H9 (cell line): ENCODE measurements around the gene ADRB1. TPM values are rescaled to one million over a fixed set of nuclear protein-coding genes. Genes with fewer than 3 reads are reported as not detected.

Experiments used
- DNase-seq: peaks from one replicate; pipeline ENCODE4 v3.0.0-alpha.2; 2017
- H2AFZ ChIP-seq: one replicate; pipeline ENCODE4 v1.6.1; 2013; ENCODE audit warnings: mild to moderate bottlenecking, low read length, control low read depth, moderate library complexity
- H2AK5ac ChIP-seq: 2 replicates; pipeline ENCODE4 v1.6.1; 2013; ENCODE audit warnings: low read length, control low read depth, mixed read lengths; ENCODE audit not compliant: insufficient read length
- H2BK120ac ChIP-seq: one replicate; pipeline ENCODE4 v1.6.1; 2013; ENCODE audit warnings: low read depth, mild to moderate bottlenecking, low read length, control low read depth, inconsistent platforms; ENCODE audit not compliant: poor library complexity, severe bottlenecking
- H2BK12ac ChIP-seq: 2 replicates; pipeline ENCODE4 v1.6.1; 2013; ENCODE audit warnings: low read length, control low read depth, mixed read lengths, low read depth; ENCODE audit not compliant: insufficient read length
- H2BK15ac ChIP-seq: 2 replicates; pipeline ENCODE4 v1.6.1; 2013; ENCODE audit warnings: low read depth, low read length, control low read depth
- H2BK20ac ChIP-seq: one replicate; pipeline ENCODE4 v1.6.1; 2013; ENCODE audit warnings: low read depth, mild to moderate bottlenecking, low read length, control low read depth, inconsistent platforms; ENCODE audit not compliant: poor library complexity, severe bottlenecking
- H2BK5ac ChIP-seq: 2 replicates; pipeline ENCODE4 v1.6.1; 2013; ENCODE audit warnings: low read length, control low read depth, mixed read lengths; ENCODE audit not compliant: insufficient read length
- H3K14ac ChIP-seq: 2 replicates; pipeline ENCODE4 v1.6.1; 2013; ENCODE audit warnings: low read length, control low read depth; ENCODE audit not compliant: insufficient read depth
- H3K18ac ChIP-seq: 2 replicates; pipeline ENCODE4 v1.6.1; 2013; ENCODE audit warnings: low read depth, mild to moderate bottlenecking, mixed read lengths, low read length, control low read depth; ENCODE audit not compliant: insufficient read length
- H3K23ac ChIP-seq: 2 replicates; pipeline ENCODE4 v1.6.1; 2013; ENCODE audit warnings: low read length, control low read depth, mixed read lengths, low read depth; ENCODE audit not compliant: insufficient read length
- H3K23me2 ChIP-seq: 2 replicates; pipeline ENCODE4 v1.6.1; 2013; ENCODE audit warnings: low read depth, mild to moderate bottlenecking, mixed read lengths, low read length, control low read depth; ENCODE audit not compliant: insufficient read length, poor library complexity, severe bottlenecking
- H3K27ac ChIP-seq: 2 replicates; pipeline ENCODE4 v1.5.1; 2013; ENCODE audit warnings: low read length, control low read depth, mixed read lengths, low read depth; ENCODE audit not compliant: insufficient read length
- H3K27me3 ChIP-seq: 2 replicates; pipeline ENCODE4 v1.6.1; 2013; ENCODE audit warnings: low read length, control low read depth, inconsistent platforms; ENCODE audit not compliant: insufficient read depth
- H3K4ac ChIP-seq: 2 replicates; pipeline ENCODE4 v1.6.1; 2013; ENCODE audit warnings: low read depth, mild to moderate bottlenecking, control low read depth, inconsistent platforms, low read length, moderate library complexity
- H3K4me1 ChIP-seq: 2 replicates; pipeline ENCODE4 v1.6.1; 2013; ENCODE audit warnings: low read length, control low read depth, inconsistent platforms; ENCODE audit not compliant: insufficient read depth
- H3K4me2 ChIP-seq: 2 replicates; pipeline ENCODE4 v1.6.1; 2013; ENCODE audit warnings: low read length, control low read depth, mixed read lengths; ENCODE audit not compliant: insufficient read length, insufficient read depth
- H3K56ac ChIP-seq: 2 replicates; pipeline ENCODE4 v1.6.1; 2013; ENCODE audit warnings: low read depth, mild to moderate bottlenecking, mixed read lengths, low read length, control low read depth; ENCODE audit not compliant: insufficient read length
- H3K79me1 ChIP-seq: 2 replicates; pipeline ENCODE4 v1.6.1; 2013; ENCODE audit warnings: low read depth, mild to moderate bottlenecking, moderate library complexity, low read length, control low read depth, inconsistent platforms; ENCODE audit not compliant: insufficient read depth, poor library complexity, severe bottlenecking
- H3K79me2 ChIP-seq: 2 replicates; pipeline ENCODE4 v1.6.1; 2013; ENCODE audit warnings: low read length, control low read depth, inconsistent platforms; ENCODE audit not compliant: insufficient read depth
- H3K9ac ChIP-seq: 2 replicates; pipeline ENCODE4 v1.6.1; 2013; ENCODE audit warnings: low read length, control low read depth, mixed read lengths; ENCODE audit not compliant: insufficient read length; ENCODE audit errors: extremely low read depth
- H3K9me3 ChIP-seq: one replicate; pipeline ENCODE4 v1.6.1; 2013; ENCODE audit warnings: low read depth, low read length, inconsistent platforms; ENCODE audit not compliant: control insufficient read depth
- H3T11ph ChIP-seq: one replicate; pipeline ENCODE4 v1.6.1; 2013; ENCODE audit warnings: mild to moderate bottlenecking, low read length, control low read depth, inconsistent platforms
- H4K20me1 ChIP-seq: one replicate; pipeline ENCODE4 v1.6.1; 2013; ENCODE audit not compliant: control insufficient read depth, insufficient read length, insufficient read depth
- H4K5ac ChIP-seq: 2 replicates; pipeline ENCODE4 v1.6.1; 2013; ENCODE audit warnings: low read depth, mild to moderate bottlenecking, mixed read lengths, low read length, control low read depth; ENCODE audit not compliant: insufficient read length
- H4K8ac ChIP-seq: replicated peaks from 2 replicates; pipeline ENCODE4 v1.6.1; 2013; ENCODE audit warnings: low read length, control low read depth, mixed read lengths, low read depth; ENCODE audit not compliant: insufficient read length
- H4K91ac ChIP-seq: 2 replicates; pipeline ENCODE4 v1.6.1; 2013; ENCODE audit warnings: low read depth, mild to moderate bottlenecking, moderate library complexity, mixed read lengths, low read length, control low read depth; ENCODE audit not compliant: insufficient read length
- H3K27ac Mint-ChIP-seq, 3 experiments: 2 replicates in 2 of 3; 3 replicates in 1 of 3; pipeline ENCODE4 v1.8.0; 2020 to 2021; ENCODE audit warnings: mixed read lengths in 3 of 3, mild to moderate bottlenecking in 1 of 3, moderate library complexity in 1 of 3
- H3K27me3 Mint-ChIP-seq: 2 replicates; pipeline ENCODE4 v1.8.0; 2021; ENCODE audit warnings: low read depth, mild to moderate bottlenecking, moderate library complexity, mixed read lengths
- H3K36me3 Mint-ChIP-seq, 3 experiments: 2 replicates in 2 of 3; 3 replicates in 1 of 3; pipeline ENCODE4 v1.8.0; 2020 to 2021; ENCODE audit warnings: low read depth in 3 of 3, mixed read lengths in 3 of 3; ENCODE audit not compliant: insufficient read depth in 1 of 3
- H3K4me1 Mint-ChIP-seq, 2 experiments: 2 replicates each; pipeline ENCODE4 v1.8.0; 2020; ENCODE audit warnings: mixed read lengths in 2 of 2
- H3K4me3 Mint-ChIP-seq, 2 experiments: 2 replicates in 1 of 2; 3 replicates in 1 of 2; pipeline ENCODE4 v1.8.0; 2020 to 2021; ENCODE audit warnings: mild to moderate bottlenecking in 2 of 2, mixed read lengths in 2 of 2, moderate library complexity in 1 of 2
- H3K9me3 Mint-ChIP-seq, 2 experiments: 2 replicates in 1 of 2; 3 replicates in 1 of 2; pipeline ENCODE4 v1.8.0; 2020; ENCODE audit warnings: mild to moderate bottlenecking in 2 of 2, mixed read lengths in 2 of 2, moderate library complexity in 1 of 2
- WGBS: extraction: QIAGEN DNeasy Blood & Tissue Kit; methylation state at CpG from one replicate; pipeline ENCODE4 v1.1.7; 2013; ENCODE audit warnings: missing lambda C conversion rate, low lambda C conversion rate, mixed read lengths; ENCODE audit not compliant: insufficient read length; ENCODE audit errors: extremely low coverage; 5-methylcytosine and 5-hydroxymethylcytosine counted together
- total RNA-seq: library from RNA; stranded (reverse); gene quantifications from 2 replicates; pipeline ENCODE4 v1.2.1, GENCODE V29; 2021
- TF ChIP-seq, protein P1 (sequence below): fragments of 200-600 bp; sonication (generic); conservative IDR thresholded peaks from 3 replicates; pipeline ENCODE4 v1.8.0; 2021; ENCODE audit warnings: antibody characterized with exemption, mild to moderate bottlenecking

Gene ADRB1
- total RNA-seq, 1 experiment from 2014 or later, result 0.13 TPM

GRCh38 chr10:114061789-114062188 lies 18.1 kb downstream of the ADRB1 start:
- H2BK12ac ChIP-seq, result no peak overlapping the region
- Mint-ChIP-seq H3K4me3 (no peak overlapping the region), H3K4me1 (peaks cover 11 to 18% of the 10 kb centered on the region in 2 experiments), H3K27me3 (peaks cover 8% of the 10 kb centered on the region), H3K36me3 (no peaks in the 10 kb centered on the region), H3K27ac (no peak overlapping the region), H3K9me3 (no peaks in the 10 kb centered on the region)
- no peak overlapping the region for H4K91ac ChIP-seq
- no peaks in the 10 kb centered on the region for H3K27me3 ChIP-seq
- no peaks in the 10 kb centered on the region for H3K9me3 ChIP-seq
- H3K14ac ChIP-seq, result no peak overlapping the region; the same call in 1 of the 2 replicates
- H2BK5ac ChIP-seq, result no peak overlapping the region
- no peak overlapping the region for H2AFZ ChIP-seq
- H3K79me1 ChIP-seq, result no peaks in the 10 kb centered on the region
- no peak overlapping the region for H4K8ac ChIP-seq
- no peak overlapping the region for H3T11ph ChIP-seq
- no peaks in the 10 kb centered on the region for H4K20me1 ChIP-seq
- H3K56ac ChIP-seq, result no peak overlapping the region
- DNase-seq, result no peak
- no peaks in the 10 kb centered on the region for H3K79me2 ChIP-seq
- no CpG with 5 or more reads among the region's 9 CpGs for WGBS
- H3K27ac ChIP-seq, result no peak overlapping the region
- H2BK20ac ChIP-seq, result no peak overlapping the region
- H3K18ac ChIP-seq, result no peak overlapping the region
- no peak overlapping the region for H3K4ac ChIP-seq
- H3K9ac ChIP-seq, result no peak overlapping the region
- no peak overlapping the region for H3K23ac ChIP-seq
- H2AK5ac ChIP-seq, result no peak overlapping the region
- no peak overlapping the region for H4K5ac ChIP-seq
- H3K23me2 ChIP-seq, result no peaks in the 10 kb centered on the region
- no peaks in the 10 kb centered on the region; the same call in 1 of the 2 replicates for H3K4me1 ChIP-seq
- TF ChIP-seq, protein P1, sequence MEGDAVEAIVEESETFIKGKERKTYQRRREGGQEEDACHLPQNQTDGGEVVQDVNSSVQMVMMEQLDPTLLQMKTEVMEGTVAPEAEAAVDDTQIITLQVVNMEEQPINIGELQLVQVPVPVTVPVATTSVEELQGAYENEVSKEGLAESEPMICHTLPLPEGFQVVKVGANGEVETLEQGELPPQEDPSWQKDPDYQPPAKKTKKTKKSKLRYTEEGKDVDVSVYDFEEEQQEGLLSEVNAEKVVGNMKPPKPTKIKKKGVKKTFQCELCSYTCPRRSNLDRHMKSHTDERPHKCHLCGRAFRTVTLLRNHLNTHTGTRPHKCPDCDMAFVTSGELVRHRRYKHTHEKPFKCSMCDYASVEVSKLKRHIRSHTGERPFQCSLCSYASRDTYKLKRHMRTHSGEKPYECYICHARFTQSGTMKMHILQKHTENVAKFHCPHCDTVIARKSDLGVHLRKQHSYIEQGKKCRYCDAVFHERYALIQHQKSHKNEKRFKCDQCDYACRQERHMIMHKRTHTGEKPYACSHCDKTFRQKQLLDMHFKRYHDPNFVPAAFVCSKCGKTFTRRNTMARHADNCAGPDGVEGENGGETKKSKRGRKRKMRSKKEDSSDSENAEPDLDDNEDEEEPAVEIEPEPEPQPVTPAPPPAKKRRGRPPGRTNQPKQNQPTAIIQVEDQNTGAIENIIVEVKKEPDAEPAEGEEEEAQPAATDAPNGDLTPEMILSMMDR, result no peak
- no peak overlapping the region for H3K4me2 ChIP-seq
- H2BK120ac ChIP-seq, result no peak overlapping the region
- H2BK15ac ChIP-seq, result no peak overlapping the region
